ENCODE measurements around the gene AOPEP.

AOPEP gene

GRCh38 chr9:94927048-94927761, 200.7 kb downstream of the AOPEP start:
- H2AFZ ChIP-seq (ENCODE audit: low read depth, low read length, severe bottlenecking) = no peak overlapping the region
- no peaks in the 10 kb centered on the region for H3F3A ChIP-seq (ENCODE audit: insufficient read depth)
- no peak overlapping the region for H3K9ac ChIP-seq (ENCODE audit: low read length)
- H3K4me2 ChIP-seq (ENCODE audit: low read depth, low read length, poor library complexity, severe bottlenecking) = no peak overlapping the region
- no peak overlapping the region for H3K27ac ChIP-seq (ENCODE audit: low read depth, low read length)
- TF ChIP-seq CTCF (IDR thresholded peaks at IDR 0.05; ENCODE audit: insufficient read depth, low read length, poor library complexity, severe bottlenecking) = no peak
- TF ChIP-seq EZH2phosphoT487 (conservative IDR thresholded peaks at IDR 0.05; ENCODE audit: low read length) = no peak
- no peaks in the 10 kb centered on the region for H3K27me3 ChIP-seq (ENCODE audit: low read length)
- no peaks in the 10 kb centered on the region for H3K9me2 ChIP-seq (replicated peaks; ENCODE audit: insufficient read depth, low read length)
- no peak overlapping the region for H3K4me3 ChIP-seq (ENCODE audit: insufficient read depth, low read length, poor library complexity, severe bottlenecking)
- no peaks in the 10 kb centered on the region for H3K9me3 ChIP-seq (ENCODE audit: insufficient read depth, low read length)
- no peaks in the 10 kb centered on the region for H4K20me1 ChIP-seq (ENCODE audit: low read depth, low read length)
- H3K79me2 ChIP-seq (ENCODE audit: insufficient read depth, low read length) = no peaks in the 10 kb centered on the region
- H3K36me3 ChIP-seq (ENCODE audit: low read length) = no peaks in the 10 kb centered on the region

- Histone ChIP-seq H3K9me2 (replicated peaks; ENCODE audit: insufficient read depth, low read length) (no peaks in the 10 kb centered on the region), H3K9ac (ENCODE audit: low read length) (no peak overlapping the region), H3K27me3 (ENCODE audit: low read length) (no peaks in the 10 kb centered on the region), H3F3A (ENCODE audit: insufficient read depth) (no peaks in the 10 kb centered on the region), H3K36me3 (ENCODE audit: low read length) (no peaks in the 10 kb centered on the region), H2AFZ (ENCODE audit: low read depth, low read length, severe bottlenecking) (no peak overlapping the region), H3K4me2 (ENCODE audit: low read depth, low read length, poor library complexity, severe bottlenecking) (no peak overlapping the region), H3K79me2 (ENCODE audit: insufficient read depth, low read length) (no peaks in the 10 kb centered on the region), H3K9me3 (ENCODE audit: insufficient read depth, low read length) (no peaks in the 10 kb centered on the region), H3K4me3 (ENCODE audit: insufficient read depth, low read length, poor library complexity, severe bottlenecking) (no peak overlapping the region), H4K20me1 (ENCODE audit: low read depth, low read length) (no peaks in the 10 kb centered on the region), H3K27ac (ENCODE audit: low read depth, low read length) (no peak overlapping the region)
- TF ChIP-seq CTCF (IDR thresholded peaks at IDR 0.05; ENCODE audit: insufficient read depth, low read length, poor library complexity, severe bottlenecking) (no peak), EZH2phosphoT487 (conservative IDR thresholded peaks at IDR 0.05; ENCODE audit: low read length) (no peak)
Observed at GRCh38 chr9:94927762-94928670, 201.5 kb downstream of the AOPEP start.

DNA sequence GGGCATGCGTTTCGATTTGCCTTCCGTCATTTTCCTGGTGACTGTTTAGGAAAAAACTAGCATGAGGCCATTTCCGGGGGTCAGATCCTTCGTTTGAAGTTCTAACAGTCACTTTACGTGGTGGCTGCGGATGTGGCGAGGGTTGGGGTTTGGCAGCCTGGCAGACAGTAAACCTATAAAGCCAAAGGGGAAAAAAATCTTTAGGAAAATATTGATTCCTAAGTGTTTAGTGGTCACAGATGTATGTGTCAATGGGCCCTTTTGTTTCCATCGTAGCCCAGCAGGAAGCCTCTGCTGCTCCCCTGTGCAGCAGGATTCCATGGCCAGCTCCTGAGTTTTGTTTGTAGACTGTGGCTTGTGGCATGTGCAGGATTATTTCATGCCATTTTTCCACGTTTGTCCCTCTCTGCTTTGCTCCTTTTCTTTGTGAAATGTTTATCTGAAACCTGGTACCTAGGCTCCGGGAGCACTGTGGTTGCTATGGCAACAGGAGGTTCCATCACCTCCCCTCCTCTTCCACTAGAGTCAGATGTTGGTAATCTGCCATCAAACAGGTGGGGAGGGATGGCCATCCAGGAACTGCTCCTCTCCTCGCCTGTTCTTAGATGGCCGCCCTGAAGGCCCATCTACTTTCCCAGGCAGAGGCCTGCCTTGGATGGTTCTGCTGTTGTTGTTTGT, 202.3 kb downstream of the AOPEP start:
- no peaks in the 10 kb centered on the region for H3K9me2 ChIP-seq (replicated peaks; ENCODE audit: insufficient read depth, low read length)
- H3F3A ChIP-seq (ENCODE audit: insufficient read depth) = no peaks in the 10 kb centered on the region
- H3K36me3 ChIP-seq (ENCODE audit: low read length) = no peaks in the 10 kb centered on the region
- no peak overlapping the region for H2AFZ ChIP-seq (ENCODE audit: low read depth, low read length, severe bottlenecking)
- H3K9ac ChIP-seq (ENCODE audit: low read length) = no peak overlapping the region
- H3K27ac ChIP-seq (ENCODE audit: low read depth, low read length) = no peak overlapping the region
- no peaks in the 10 kb centered on the region for H3K27me3 ChIP-seq (ENCODE audit: low read length)
- TF ChIP-seq CTCF (IDR thresholded peaks at IDR 0.05; ENCODE audit: insufficient read depth, low read length, poor library complexity, severe bottlenecking) = no peak
- no peak for TF ChIP-seq EZH2phosphoT487 (conservative IDR thresholded peaks at IDR 0.05; ENCODE audit: low read length)
- no peaks in the 10 kb centered on the region for H3K9me3 ChIP-seq (ENCODE audit: insufficient read depth, low read length)
- no peaks in the 10 kb centered on the region for H4K20me1 ChIP-seq (ENCODE audit: low read depth, low read length)
- H3K4me2 ChIP-seq (ENCODE audit: low read depth, low read length, poor library complexity, severe bottlenecking) = no peak overlapping the region
- no peak overlapping the region for H3K4me3 ChIP-seq (ENCODE audit: insufficient read depth, low read length, poor library complexity, severe bottlenecking)
- H3K79me2 ChIP-seq (ENCODE audit: insufficient read depth, low read length) = no peaks in the 10 kb centered on the region

Measured in SU-DHL-6 (cell line).